Measurements from ENCODE around the gene HSD17B3. TPM values are rescaled to one million over a fixed set of nuclear protein-coding genes. Genes with fewer than 3 reads are reported as not detected.

HSD17B3 gene
- total RNA-seq, 2 experiments from 2014 or later = 0.42 to 0.80 TPM

DNA sequence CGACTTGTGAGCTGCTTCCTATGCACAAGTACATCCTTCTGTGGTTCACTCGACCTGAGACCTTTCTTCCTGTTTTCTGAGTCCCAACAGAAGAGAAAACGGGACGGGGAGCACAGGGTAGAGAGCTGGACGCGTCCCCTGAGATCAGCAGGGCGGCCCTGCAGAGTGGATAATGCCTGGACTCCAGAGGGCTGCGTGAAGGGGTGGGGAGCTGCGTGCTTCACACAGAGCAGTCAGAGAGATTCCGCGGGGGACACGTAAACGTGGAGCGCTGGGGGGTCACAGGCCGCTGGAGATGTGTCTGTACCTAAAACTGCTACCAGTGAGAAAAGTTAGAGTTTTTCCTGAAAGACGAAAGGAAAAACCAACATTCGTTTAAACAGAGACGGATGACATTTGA is 46.3 kb downstream of the HSD17B3 start:
- Histone ChIP-seq H3K27me3 (ENCODE audit: control insufficient read depth in 1 of 2, insufficient read depth in 2 of 2, low read length in 2 of 2) (peaks cover 10 to 13% of the 10 kb centered on the region in 2 experiments), H3K4me3 (ENCODE audit: low read length) (no peak overlapping the region), H3K4me1 (ENCODE audit: insufficient read depth, low read length) (peaks cover 3% of the 10 kb centered on the region), H3K9me3 (ENCODE audit: control insufficient read depth in 1 of 2, insufficient read depth in 1 of 2, low read length in 2 of 2) (no peaks in the 10 kb centered on the region), H3K27ac (ENCODE audit: low read depth in 1 of 2, low read length in 2 of 2) (no peak overlapping the region), H3K36me3 (ENCODE audit: insufficient read depth, low read length) (no peaks in the 10 kb centered on the region)
- Mint-ChIP-seq H3K4me3 (no peak overlapping the region), H3K4me1 (ENCODE audit: low read depth) (no peaks in the 10 kb centered on the region), H3K27me3 (peaks cover 26% of the 10 kb centered on the region), H3K36me3 (ENCODE audit: low read depth) (no peaks in the 10 kb centered on the region), H3K27ac (no peak overlapping the region), H3K9me3 (no peaks in the 10 kb centered on the region)
- ChIA-PET CTCF (no interaction called here), POLR2A (no interaction called here)
- no peak for DNase-seq
- TF ChIP-seq, protein P1, sequence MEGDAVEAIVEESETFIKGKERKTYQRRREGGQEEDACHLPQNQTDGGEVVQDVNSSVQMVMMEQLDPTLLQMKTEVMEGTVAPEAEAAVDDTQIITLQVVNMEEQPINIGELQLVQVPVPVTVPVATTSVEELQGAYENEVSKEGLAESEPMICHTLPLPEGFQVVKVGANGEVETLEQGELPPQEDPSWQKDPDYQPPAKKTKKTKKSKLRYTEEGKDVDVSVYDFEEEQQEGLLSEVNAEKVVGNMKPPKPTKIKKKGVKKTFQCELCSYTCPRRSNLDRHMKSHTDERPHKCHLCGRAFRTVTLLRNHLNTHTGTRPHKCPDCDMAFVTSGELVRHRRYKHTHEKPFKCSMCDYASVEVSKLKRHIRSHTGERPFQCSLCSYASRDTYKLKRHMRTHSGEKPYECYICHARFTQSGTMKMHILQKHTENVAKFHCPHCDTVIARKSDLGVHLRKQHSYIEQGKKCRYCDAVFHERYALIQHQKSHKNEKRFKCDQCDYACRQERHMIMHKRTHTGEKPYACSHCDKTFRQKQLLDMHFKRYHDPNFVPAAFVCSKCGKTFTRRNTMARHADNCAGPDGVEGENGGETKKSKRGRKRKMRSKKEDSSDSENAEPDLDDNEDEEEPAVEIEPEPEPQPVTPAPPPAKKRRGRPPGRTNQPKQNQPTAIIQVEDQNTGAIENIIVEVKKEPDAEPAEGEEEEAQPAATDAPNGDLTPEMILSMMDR (IDR thresholded peaks at IDR 0.05) = no peak
- ATAC-seq (ENCODE audit: poor library complexity) = no peak
- intact Hi-C loops (cut with DNase I, micrococcal nuclease) = no loop called here

DNA sequence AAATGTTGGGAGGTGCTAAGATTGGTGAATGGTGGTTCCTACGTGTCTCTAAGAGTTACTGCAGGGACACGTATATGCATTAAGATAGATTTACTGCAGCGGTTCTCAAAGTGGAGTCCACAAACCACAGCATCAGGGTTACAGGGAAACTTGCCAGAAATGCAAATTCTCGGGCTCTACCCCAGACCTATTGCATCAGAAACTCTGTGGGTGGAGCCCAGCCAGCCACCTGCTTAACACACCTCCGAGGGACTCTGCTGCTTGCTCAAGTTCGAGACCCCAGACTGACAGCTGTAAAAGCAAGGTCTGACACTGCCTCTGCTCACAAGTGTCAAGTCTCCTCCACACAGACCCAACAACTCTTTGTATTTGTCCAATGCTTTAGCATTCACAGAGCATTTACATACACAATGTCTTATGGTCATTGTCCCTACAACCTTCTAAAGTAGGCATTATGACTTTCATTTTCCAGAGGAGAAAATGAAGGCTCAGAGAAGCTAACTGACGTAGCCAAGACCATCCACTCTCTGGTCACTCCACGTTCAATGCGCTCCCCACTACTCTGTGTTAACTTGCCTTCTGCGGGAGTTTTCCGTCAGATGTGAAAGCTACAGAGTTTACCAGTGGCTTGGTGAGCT is 48.8 kb downstream of the HSD17B3 start:
- no peaks in the 10 kb centered on the region for H3K9me3 ChIP-seq (ENCODE audit: control insufficient read depth in 1 of 2, insufficient read depth in 1 of 2, low read length in 2 of 2)
- no peak overlapping the region for H3K27ac Mint-ChIP-seq
- H3K4me1 Mint-ChIP-seq (ENCODE audit: low read depth) = no peaks in the 10 kb centered on the region
- H3K36me3 ChIP-seq (ENCODE audit: insufficient read depth, low read length) = no peaks in the 10 kb centered on the region
- no peak overlapping the region for H3K4me3 Mint-ChIP-seq
- no peak overlapping the region for H3K27ac ChIP-seq (ENCODE audit: low read depth in 1 of 2, low read length in 2 of 2)
- TF ChIP-seq, protein P1 (IDR thresholded peaks at IDR 0.05) = no peak
- intact Hi-C loops (cut with DNase I, micrococcal nuclease) = no loop called here
- ATAC-seq (ENCODE audit: poor library complexity) (no peak), DNase-seq (no peak)
- peaks cover 3% of the 10 kb centered on the region for H3K4me1 ChIP-seq (ENCODE audit: insufficient read depth, low read length)
- no peaks in the 10 kb centered on the region for H3K36me3 Mint-ChIP-seq (ENCODE audit: low read depth)
- ChIA-PET CTCF (no interaction called here), POLR2A (no interaction called here)
- H3K27me3 ChIP-seq (ENCODE audit: control insufficient read depth in 1 of 2, insufficient read depth in 2 of 2, low read length in 2 of 2) = peaks cover 6 to 11% of the 10 kb centered on the region in 2 experiments
- no peak overlapping the region for H3K4me3 ChIP-seq (ENCODE audit: low read length)
- H3K9me3 Mint-ChIP-seq = no peaks in the 10 kb centered on the region
- peaks cover 20% of the 10 kb centered on the region for H3K27me3 Mint-ChIP-seq

DNA sequence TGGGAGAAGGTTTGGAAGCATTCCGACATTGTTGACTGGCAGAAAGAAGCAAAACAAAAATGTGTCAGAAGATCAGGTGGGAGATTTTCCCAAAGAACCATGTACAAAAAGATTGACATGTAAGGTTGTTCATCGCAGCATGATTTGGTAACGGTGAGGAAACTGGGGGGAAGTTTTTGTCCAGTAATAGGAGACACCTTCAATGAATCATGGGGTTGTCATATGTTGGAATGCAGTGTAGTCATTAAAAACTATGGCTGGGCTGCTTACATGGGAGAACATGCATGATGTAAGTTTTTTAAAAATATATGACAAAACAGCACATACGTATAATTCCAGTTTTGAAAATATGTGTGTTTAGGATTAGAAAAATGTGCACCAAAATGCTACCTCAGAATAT is 50.5 kb downstream of the HSD17B3 start:
- CTCF ChIA-PET = no interaction called here
- H3K9me3 ChIP-seq (ENCODE audit: control insufficient read depth in 1 of 2, insufficient read depth in 1 of 2, low read length in 2 of 2) = no peaks in the 10 kb centered on the region
- H3K4me1 ChIP-seq (ENCODE audit: insufficient read depth, low read length) = no peaks in the 10 kb centered on the region
- intact Hi-C loops (cut with DNase I, micrococcal nuclease) = no loop called here
- TF ChIP-seq, protein P1 (IDR thresholded peaks at IDR 0.05) = no peak
- no peaks in the 10 kb centered on the region for H3K36me3 Mint-ChIP-seq (ENCODE audit: low read depth)
- H3K27ac Mint-ChIP-seq = no peak overlapping the region
- POLR2A ChIA-PET = no interaction called here
- DNase-seq = no peak
- H3K27me3 Mint-ChIP-seq = peaks cover 20% of the 10 kb centered on the region
- H3K9me3 Mint-ChIP-seq = no peaks in the 10 kb centered on the region
- no peaks in the 10 kb centered on the region for H3K36me3 ChIP-seq (ENCODE audit: insufficient read depth, low read length)
- peaks cover 9 to 12% of the 10 kb centered on the region in 2 experiments for H3K27me3 ChIP-seq (ENCODE audit: control insufficient read depth in 1 of 2, insufficient read depth in 2 of 2, low read length in 2 of 2)
- H3K4me3 Mint-ChIP-seq = no peak overlapping the region
- ATAC-seq (ENCODE audit: poor library complexity) = no peak
- no peaks in the 10 kb centered on the region for H3K4me1 Mint-ChIP-seq (ENCODE audit: low read depth)
- H3K27ac ChIP-seq (ENCODE audit: low read depth in 1 of 2, low read length in 2 of 2) = no peak overlapping the region
- no peak overlapping the region for H3K4me3 ChIP-seq (ENCODE audit: low read length)
